Ovary (tissue), 3 donors: Measurements from ENCODE around the gene SH3BP1.

Experiments used
- CTCF ChIP-seq, 3 donors: fragments of 450-650 bp in 2 of 3; fragments of 200-600 bp in 1 of 3; IDR thresholded peaks; one replicate each; pipeline versions ENCODE4 v1.5.1 to v1.8.0; 2016 to 2022; ENCODE audit warnings: antibody characterized with exemption in 3 of 3, mild to moderate bottlenecking in 1 of 3
- EP300 ChIP-seq: sonication (generic); formaldehyde crosslinking; IDR thresholded peaks from one replicate; pipeline ENCODE4 v1.6.1; 2017; ENCODE audit warnings: antibody characterized with exemption
- POLR2A ChIP-seq: fragments of 450-650 bp; IDR thresholded peaks from one replicate; pipeline ENCODE4 v1.6.1; 2017; ENCODE audit warnings: antibody characterized with exemption, mild to moderate bottlenecking, moderate library complexity
- donor health status: DM: no; HTN: no; CAD: no.

DNA sequence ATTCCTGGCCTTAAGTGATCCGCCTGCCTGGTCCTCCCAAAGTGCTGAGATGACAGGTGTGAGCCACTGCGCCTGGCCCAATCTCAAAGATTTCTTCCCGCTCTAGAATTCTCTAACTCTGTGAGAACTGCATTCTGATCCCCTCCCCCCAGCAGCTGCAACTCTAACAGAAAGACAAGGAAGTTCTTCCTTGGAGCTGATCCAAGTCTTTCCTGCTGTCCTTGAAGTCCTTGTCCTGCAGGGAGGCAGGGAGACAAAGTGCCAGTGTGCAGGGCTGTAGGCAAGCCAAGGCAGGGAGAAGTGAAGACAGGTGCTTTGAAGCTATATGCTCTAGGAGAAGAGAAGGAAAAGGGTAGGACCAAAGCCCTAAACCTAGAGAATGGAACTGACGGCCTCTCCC, 40.3 kb upstream of the SH3BP1 start:
- no peak for TF ChIP-seq CTCF (IDR thresholded peaks at IDR 0.05)
- no peak for TF ChIP-seq POLR2A
- no peak for TF ChIP-seq EP300
